K562 (cell line): ENCODE results near the gene RSPH6A. TPM values are rescaled to one million over a fixed set of nuclear protein-coding genes. Genes with fewer than 3 reads are reported as not detected.

Experiments used
- ATAC-seq: fragments of 200-7000 bp; cut with Tn5 transposase; 3 replicates; pipeline ENCODE4 v1.9.1; 2020; ENCODE audit warnings: moderate library complexity
- BruUV-seq: library from RNA; stranded (reverse); fragments of 400-500 nt; replicated peaks from 2 replicates; lab custom pipeline; 2021; lab: Mats Ljungman, UMichigan
- CTCF ChIA-PET: fragments of 300-600 bp; formaldehyde crosslinking; extraction: SDS; loops from one replicate; lab custom pipeline; 2021; ENCODE audit warnings: low intra/inter-chr PET ratio; lab: Yijun Ruan, JAX
- POLR2A ChIA-PET: fragments of 300-600, 350-650 bp; sonication (Branson Sonifier 250); formaldehyde crosslinking; extraction: SDS; loops from one replicate; lab custom pipeline; 2021; ENCODE audit warnings: antibody characterized with exemption, inconsistent platforms; lab: Yijun Ruan, JAX
- DNase-seq, 4 experiments: peaks; one replicate each; pipeline versions ENCODE4 v3.0.0 to v3.0.0-alpha.2; 2011 to 2018; ENCODE audit warnings: low spot score in 3 of 4, mixed read lengths in 3 of 4; ENCODE audit errors: extremely low read depth in 1 of 4
- FAIRE-seq: peaks from 2 replicates; lab custom pipeline; 2011; peaks lifted over from hg19 to GRCh38; lab: Jason Lieb, UNC
- H2AFZ ChIP-seq: 2 replicates; pipeline ENCODE4 v1.6.0; 2011; ENCODE audit warnings: low read depth, low read length, control low read depth, inconsistent platforms
- H3K27ac ChIP-seq: fragments of 200-600 bp; 3 replicates; pipeline ENCODE4 v1.8.0; 2011; ENCODE audit warnings: low read depth, mild to moderate bottlenecking, control low read depth, inconsistent platforms, low read length, moderate library complexity, mixed read lengths; ENCODE audit errors: extremely low read depth
- H3K27me3 ChIP-seq, 2 experiments: fragments of 300-600 bp in 1 of 2; 2 replicates in 1 of 2; 3 replicates in 1 of 2; pipeline versions ENCODE4 v1.6.0 to v1.8.0; 2011; ENCODE audit warnings: inconsistent platforms in 2 of 2, low read length in 2 of 2, mild to moderate bottlenecking in 1 of 2, mixed read lengths in 1 of 2, moderate library complexity in 1 of 2; ENCODE audit not compliant: control insufficient read depth in 2 of 2, insufficient read depth in 2 of 2
- H3K36me3 ChIP-seq: fragments of 300-600 bp; 3 replicates; pipeline ENCODE4 v1.8.0; 2011; ENCODE audit warnings: mild to moderate bottlenecking, low read length, inconsistent platforms; ENCODE audit not compliant: control insufficient read depth, insufficient read depth
- H3K4me1 ChIP-seq, 2 experiments: fragments of 200-600 bp in 1 of 2; replicated peaks in 1 of 2; 2 replicates in 1 of 2; 3 replicates in 1 of 2; pipeline versions ENCODE4 v1.5.1 to v1.8.0; 2011; ENCODE audit warnings: inconsistent platforms in 2 of 2, low read length in 2 of 2, mild to moderate bottlenecking in 1 of 2, mixed read lengths in 1 of 2, moderate library complexity in 1 of 2; ENCODE audit not compliant: control insufficient read depth in 2 of 2, insufficient read depth in 2 of 2
- H3K4me2 ChIP-seq: 2 replicates; pipeline ENCODE4 v1.6.1; 2011; ENCODE audit warnings: low read length, control low read depth, inconsistent platforms, mixed read lengths; ENCODE audit not compliant: insufficient read depth
- H3K4me3 ChIP-seq: fragments of 200-600 bp; sonication (generic), shearing (Covaris generic); 2 replicates; pipeline ENCODE4 v1.5.1; 2016; ENCODE audit warnings: control low read depth, inconsistent platforms
- H3K79me2 ChIP-seq: fragments of 200-600 bp; 3 replicates; pipeline ENCODE4 v1.8.0; 2011; ENCODE audit warnings: low read length, inconsistent platforms; ENCODE audit not compliant: control insufficient read depth, insufficient read depth
- H3K9ac ChIP-seq, 2 experiments: 2 replicates each; pipeline versions ENCODE4 v1.6.0 to v1.6.1; 2011; ENCODE audit warnings: low read depth in 2 of 2, low read length in 2 of 2, control low read depth in 1 of 2, inconsistent platforms in 1 of 2, mild to moderate bottlenecking in 1 of 2, mixed read lengths in 1 of 2; ENCODE audit not compliant: insufficient read depth in 1 of 2
- H3K9me1 ChIP-seq: one replicate; pipeline ENCODE4 v1.6.0; 2011; ENCODE audit warnings: inconsistent platforms, mild to moderate bottlenecking, low read length, moderate library complexity; ENCODE audit not compliant: control insufficient read depth, insufficient read depth
- H3K9me3 ChIP-seq: replicated peaks from 2 replicates; pipeline ENCODE4 v1.5.1; 2011; ENCODE audit warnings: low read depth, low read length, inconsistent platforms; ENCODE audit not compliant: control insufficient read depth, insufficient read depth
- H4K20me1 ChIP-seq: replicated peaks from 2 replicates; pipeline ENCODE4 v1.6.1; 2011; ENCODE audit warnings: low read length, inconsistent platforms, mixed read lengths; ENCODE audit not compliant: control insufficient read depth, insufficient read depth
- BRD4 ChIP-seq: fragments of 200-600 bp; sonication (generic); IDR thresholded peaks from 2 replicates; pipeline ENCODE4 v1.6.1; 2017; ENCODE audit warnings: inconsistent platforms
- FOXO4 ChIP-seq: fragments of 450-650 bp; formaldehyde crosslinking; IDR thresholded peaks from 2 replicates; pipeline ENCODE4 v1.4.0; 2020; ENCODE audit warnings: mild to moderate bottlenecking, moderate library complexity
- NR1H2 ChIP-seq: sonication (generic); formaldehyde crosslinking; IDR thresholded peaks from 2 replicates; pipeline ENCODE4 v1.4.0; 2020; ENCODE audit warnings: mild to moderate bottlenecking, missing genetic modification reagents
- POU5F1 ChIP-seq: fragments of 150-350 bp; IDR thresholded peaks from 2 replicates; pipeline ENCODE4 v1.6.1; 2014; ENCODE audit warnings: borderline replicate concordance, low read length, low read depth, mild to moderate bottlenecking; ENCODE audit not compliant: partially characterized antibody
- RBFOX2 ChIP-seq: fragments of 200-400 bp; formaldehyde crosslinking; IDR thresholded peaks from 2 replicates; pipeline ENCODE4 v1.6.1; 2017; ENCODE audit warnings: low read depth, mild to moderate bottlenecking, low read length, moderate library complexity
- RUNX1 ChIP-seq: sonication (generic); IDR thresholded peaks from 2 replicates; pipeline ENCODE4 v1.6.1; 2016; ENCODE audit warnings: antibody characterized with exemption, low read depth
- SMARCA5 ChIP-seq: fragments of 450-650 bp; IDR thresholded peaks from 2 replicates; pipeline ENCODE4 v1.6.1; 2016
- ZNF592 ChIP-seq: fragments of 450-650 bp; IDR thresholded peaks from 2 replicates; pipeline ENCODE4 v1.6.1; 2017; ENCODE audit warnings: antibody characterized with exemption, mild to moderate bottlenecking
- WGBS: fragments of 100-300 bp; shearing (Covaris generic); methylation state at CpG from one replicate; pipeline ENCODE4 v1.1.6; 2016; ENCODE audit warnings: low coverage, mixed read lengths; ENCODE audit not compliant: insufficient coverage; ENCODE audit errors: missing lambda C conversion rate; 5-methylcytosine and 5-hydroxymethylcytosine counted together
- in situ Hi-C: fragments of 300-500 bp; cut with MboI; formaldehyde crosslinking; loops from 4 replicates; pipeline ENCODE4 v1.15.0; 2018; ENCODE audit warnings: inconsistent platforms, mixed read lengths
- intact Hi-C: fragments of 100-400 bp; cut with micrococcal nuclease; formaldehyde crosslinking; loops from 2 replicates; pipeline ENCODE4 v1.14.2; 2022
- polyA plus RNA-seq, 8 experiments: library from polyadenylated mRNA; depleted of rRNA in 4 of 8; stranded (reverse) in 5 of 8; unstranded in 3 of 8; fragments of >200 nt; fragmentation: Nextera tagmentation in 2 of 8; fragmentation: Illumina TruSeq in 1 of 8; extraction: Ambion mirVana in 2 of 8; extraction: Trizol in 1 of 8; gene quantifications; 2 replicates each; pipeline versions ENCODE4 v1.2.1 to v1.2.3, GENCODE V29; 2011 to 2014; ENCODE audit warnings: inconsistent platforms in 1 of 8, missing spikeins in 1 of 8
- total RNA-seq, 7 experiments: library from RNA; depleted of rRNA in 6 of 7; stranded (reverse); fragments of >200 nt in 6 of 7; fragmentation: Illumina TruSeq in 2 of 7; extraction: Trizol in 2 of 7; gene quantifications; 2 replicates each; pipeline versions ENCODE4 v1.2.1 to v1.2.3, GENCODE V29; 2011 to 2021; ENCODE audit warnings: low replicate concordance in 1 of 7

The RSPH6A gene
- total and polyA plus RNA-seq, 9 of the 15 experiments (the other 6 are each of a cell fraction or from before 2014, with no cell fraction given): 0.03 to 0.15 (median 0.07) TPM; not detected in 5

GRCh38 chr19:45852983-45853382 is 37.9 kb upstream of the RSPH6A start:
- CTCF ChIA-PET: no interaction called here
- 92% methylated on average over 7 of the region's 7 CpGs for WGBS

More at GRCh38 chr19:45852983-45853382, 37.9 kb upstream of the RSPH6A start:
- no peak for TF ChIP-seq SMARCA5
- TF ChIP-seq BRD4: no peak
- TF ChIP-seq RBFOX2: 0 out of 2 replicates have a peak, but pooled peaks have one; percentile 21
- TF ChIP-seq NR1H2 (CRISPR knock-in tag): no peak
- no peak for TF ChIP-seq FOXO4
- no peak for TF ChIP-seq POU5F1
- TF ChIP-seq RUNX1: no peak
- no peak for TF ChIP-seq ZNF592
- no peaks in the 10 kb centered on the region for H3K9me3 ChIP-seq
- ATAC-seq (no peak), FAIRE-seq (no peak), DNase-seq (no peak)
- H3K9me1 ChIP-seq: no peaks in the 10 kb centered on the region
- no peak overlapping the region for H3K4me3 ChIP-seq
- H3K36me3 ChIP-seq: peaks cover 78% of the 10 kb centered on the region
- in situ Hi-C loops (no loop called here), intact Hi-C loops (no loop called here)
- H2AFZ ChIP-seq: no peak overlapping the region
- H3K27me3 ChIP-seq: no peaks in the 10 kb centered on the region
- H3K27ac ChIP-seq: no peak overlapping the region
- no peak overlapping the region for H3K4me2 ChIP-seq
- POLR2A ChIA-PET: interaction anchor here (0.6 to 2.6 kb wide), 3 partner anchors 8 to 14 kb away, joined by 3 to 11 read pairs (median 10); partner anchors contain the start of genes FOXA3 and SYMPK
- no peaks in the 10 kb centered on the region for H4K20me1 ChIP-seq
- H3K9ac ChIP-seq: no peak overlapping the region
- H3K79me2 ChIP-seq: peaks cover 10% of the 10 kb centered on the region; the same call in 2 of the 3 replicates
- BruUV-seq: no TSS peak
- H3K4me1 ChIP-seq: peaks cover 0 to 3% of the 10 kb centered on the region in 2 experiments; a peak in 1 of 5 replicates
